HCT116 (cell line): ENCODE measurements around the gene SERPINH1. TPM values are rescaled to one million over a fixed set of nuclear protein-coding genes. Genes with fewer than 3 reads are reported as not detected.

Experiments
- ATAC-seq: fragments of 200-7000 bp; cut with Tn5 transposase; 2 replicates; pipeline ENCODE4 v1.9.1; 2020; ENCODE audit warnings: mild to moderate bottlenecking, moderate library complexity
- BruUV-seq: library from RNA; stranded (reverse); fragments of 400-500 nt; replicated peaks from 2 replicates; lab custom pipeline; 2021; lab: Mats Ljungman, UMichigan
- CTCF ChIA-PET: fragments of 300-600 bp; sonication (Branson Sonifier 250); formaldehyde crosslinking; loops from one replicate; lab custom pipeline; 2021; ENCODE audit warnings: antibody characterized with exemption; lab: Charles Lee
- POLR2A ChIA-PET: fragments of 300-600, 350-600 bp; sonication (Branson Sonifier 250); formaldehyde crosslinking; loops from one replicate; lab custom pipeline; 2021; ENCODE audit warnings: antibody characterized with exemption; lab: Charles Lee
- RAD21 ChIA-PET, 2 experiments: fragments of 300-600 bp; sonication (Branson Sonifier 250); formaldehyde crosslinking; loops; one replicate each; lab custom pipeline; 2023; ENCODE audit warnings: low total read pairs in 2 of 2; ENCODE audit not compliant: uncharacterized antibody in 2 of 2, unreplicated experiment in 2 of 2, low non-redundant PET in 1 of 2; lab: Charles Lee
- DNase-seq: peaks from one replicate; pipeline ENCODE4 v3.0.0-alpha.2; 2010; ENCODE audit warnings: low read depth, low spot score
- H2AFZ ChIP-seq: fragments of 200-600 bp; shearing (Covaris generic), sonication (generic); 2 replicates; pipeline ENCODE4 v1.6.1; 2017; ENCODE audit warnings: low read depth, mixed run types, mixed read lengths, antibody characterized with exemption, low read length; ENCODE audit not compliant: poor library complexity, severe bottlenecking
- H3K27ac ChIP-seq: 2 replicates; pipeline ENCODE4 v1.5.1; 2012; ENCODE audit warnings: low read depth, low read length
- H3K27me3 ChIP-seq: fragments of 200-600 bp; sonication (generic); 2 replicates; pipeline ENCODE4 v1.6.1; 2016; ENCODE audit warnings: mixed run types, low read length, mixed read lengths; ENCODE audit not compliant: insufficient read depth
- H3K36me3 ChIP-seq, 2 experiments: fragments of 200-500 bp in 1 of 2; fragments of 200-600 bp in 1 of 2; sonication (Bioruptor generic) in 1 of 2; sonication (generic) in 1 of 2; 2 replicates each; pipeline versions ENCODE4 v1.5.1 to v1.6.1; 2014 to 2016; ENCODE audit warnings: low read length in 2 of 2, inconsistent platforms in 1 of 2, mixed read lengths in 1 of 2, mixed run types in 1 of 2; ENCODE audit not compliant: insufficient read depth in 2 of 2, control insufficient read depth in 1 of 2
- H3K4me1 ChIP-seq, 2 experiments: fragments of 200-600 bp in 1 of 2; sonication (generic) in 1 of 2; 2 replicates each; pipeline versions ENCODE4 v1.5.1 to v1.6.1; 2012 to 2017; ENCODE audit warnings: low read length in 2 of 2, inconsistent platforms in 1 of 2, mild to moderate bottlenecking in 1 of 2, mixed read lengths in 1 of 2, mixed run types in 1 of 2, moderate library complexity in 1 of 2; ENCODE audit not compliant: insufficient read depth in 2 of 2, control insufficient read depth in 1 of 2
- H3K4me2 ChIP-seq: fragments of 200-600 bp; sonication (generic); 2 replicates; pipeline ENCODE4 v1.6.1; 2017; ENCODE audit warnings: mixed run types, low read length, mixed read lengths
- H3K4me3 ChIP-seq, 2 experiments: fragments of 200-600 bp in 1 of 2; sonication (generic) in 1 of 2; replicated peaks in 1 of 2; 2 replicates each; pipeline ENCODE4 v1.5.1; 2011 to 2016; ENCODE audit warnings: low read length in 2 of 2, control low read depth in 1 of 2, low read depth in 1 of 2, mild to moderate bottlenecking in 1 of 2, mixed read lengths in 1 of 2, mixed run types in 1 of 2
- H3K79me2 ChIP-seq: fragments of 200-600 bp; sonication (generic); 2 replicates; pipeline ENCODE4 v1.6.1; 2017; ENCODE audit warnings: mild to moderate bottlenecking, mixed run types, low read length, moderate library complexity, mixed read lengths; ENCODE audit not compliant: insufficient read depth
- H3K9ac ChIP-seq: fragments of 200-600 bp; sonication (generic); 2 replicates; pipeline ENCODE4 v1.6.1; 2016; ENCODE audit warnings: low read length, mixed read lengths
- H3K9me2 ChIP-seq: fragments of 200-600 bp; sonication (generic), shearing (Covaris generic); 2 replicates; pipeline ENCODE4 v1.6.1; 2017; ENCODE audit warnings: mixed run types, mild to moderate bottlenecking, moderate library complexity; ENCODE audit not compliant: insufficient read depth
- H3K9me3 ChIP-seq, 2 experiments: fragments of 200-500 bp in 1 of 2; fragments of 200-600 bp in 1 of 2; sonication (Bioruptor generic) in 1 of 2; sonication (generic) in 1 of 2; 2 replicates each; pipeline ENCODE4 v1.6.1; 2014 to 2017; ENCODE audit warnings: low read length in 2 of 2, mixed read lengths in 2 of 2, inconsistent platforms in 1 of 2, low read depth in 1 of 2, mild to moderate bottlenecking in 1 of 2, mixed run types in 1 of 2, moderate library complexity in 1 of 2; ENCODE audit not compliant: control insufficient read depth in 1 of 2, insufficient read depth in 1 of 2
- H4K20me1 ChIP-seq: fragments of 200-600 bp; sonication (generic), shearing (Covaris generic); 2 replicates; pipeline ENCODE4 v1.6.1; 2017; ENCODE audit warnings: mixed run types, mild to moderate bottlenecking, moderate library complexity; ENCODE audit not compliant: insufficient read depth
- ATF3 ChIP-seq: IDR thresholded peaks from 2 replicates; pipeline ENCODE4 v1.6.1; 2012
- MAX ChIP-seq: IDR thresholded peaks from 2 replicates; pipeline ENCODE4 v1.6.1; 2012
- SIN3A ChIP-seq: IDR thresholded peaks from 2 replicates; pipeline ENCODE4 v1.6.1; 2012; ENCODE audit warnings: low read depth
- YY1 ChIP-seq: IDR thresholded peaks from 2 replicates; pipeline ENCODE4 v1.6.1; 2011; ENCODE audit warnings: low read length, low read depth, moderate library complexity, mild to moderate bottlenecking; ENCODE audit not compliant: insufficient replicate concordance; ENCODE audit errors: extremely low read depth
- ZBTB33 ChIP-seq: IDR thresholded peaks from 2 replicates; pipeline ENCODE4 v1.6.1; 2011; ENCODE audit warnings: mild to moderate bottlenecking, low read length, moderate library complexity; ENCODE audit not compliant: insufficient replicate concordance; ENCODE audit errors: extremely low read depth
- ZFX ChIP-seq: fragments of 450-650 bp; IDR thresholded peaks from 2 replicates; pipeline ENCODE4 v1.6.1; 2017
- intact Hi-C: fragments of 100-400 bp; cut with micrococcal nuclease; formaldehyde crosslinking; loops from 2 replicates; pipeline ENCODE4 v1.10.0; 2022
- total RNA-seq: library from RNA; stranded (reverse); gene quantifications from one replicate; pipeline ENCODE4 v1.2.1, GENCODE V29; 2021; ENCODE audit not compliant: unreplicated experiment

Gene SERPINH1
- total RNA-seq, 1 experiment from 2014 or later, result 84.9 TPM

GRCh38 chr11:75530577-75530976 is 31.5 kb upstream of the SERPINH1 start:
- Histone ChIP-seq H3K9me3 (no peaks in the 10 kb centered on the region), H3K27me3 (no peaks in the 10 kb centered on the region), H3K36me3 (no peaks in the 10 kb centered on the region), H3K4me2 (no peak overlapping the region), H3K9me2 (no peaks in the 10 kb centered on the region)
- no TSS peak for BruUV-seq
- DNase-seq, result no peak
- TF ChIP-seq YY1 (no peak), ATF3 (no peak), ZBTB33 (no peak), MAX (no peak), ZFX (no peak), SIN3A (no peak)
- TF ChIP-seq, all 23 proteins: peak for 0
- POLR2A ChIA-PET, result interaction anchor here (0.6 kb wide), 1 partner anchor 1989 kb away, joined by 4 read pairs; no protein-coding TSS in a partner anchor
- Histone ChIP-seq H4K20me1 (no peaks in the 10 kb centered on the region), H3K27ac (no peak overlapping the region), H3K9ac (no peak overlapping the region), H3K4me3 (no peak overlapping the region), H3K4me1 (peaks cover 21 to 39% of the 10 kb centered on the region in 2 experiments), H2AFZ (no peak overlapping the region), H3K79me2 (no peaks in the 10 kb centered on the region)
- CTCF ChIA-PET, result interaction anchor here (1.4 to 4.5 kb wide), 4 partner anchors 86 to 142 kb away, joined by 3 to 36 read pairs (median 20); no protein-coding TSS in a partner anchor
- ATAC-seq, result no peak
- RAD21 ChIA-PET, result no interaction called here
- intact Hi-C loops, result loop anchor here (5.0 kb wide), 1 partner anchor 248 kb away; no protein-coding TSS in a partner anchor
